Upper lobe of left lung (tissue), 6 donors: ENCODE measurements around the gene PFN3. TPM values are rescaled to one million over a fixed set of nuclear protein-coding genes. Genes with fewer than 3 reads are reported as not detected.

Source experiments
- ATAC-seq, 2 donors: fragments of 200-7000 bp; cut with Tn5 transposase; one replicate each; pipeline ENCODE4 v1.9.1; 2022; ENCODE audit warnings: mild to moderate bottlenecking in 2 of 2, moderate library complexity in 2 of 2; ENCODE audit not compliant: low FRiP score in 2 of 2
- DNase-seq, 2 donors: peaks; one replicate each; pipeline ENCODE4 v3.0.0-alpha.2; 2019 to 2020
- H3K27ac ChIP-seq, 4 donors: fragments of 200-600 bp; sonication (generic); one replicate each; pipeline ENCODE4 v1.5.1; 2016 to 2019
- H3K27me3 ChIP-seq, 4 donors: fragments of 200-600 bp; sonication (generic); one replicate each; pipeline ENCODE4 v1.5.1; 2017 to 2019
- H3K36me3 ChIP-seq, 4 donors: fragments of 200-600 bp; sonication (generic); one replicate each; pipeline ENCODE4 v1.5.1; 2016 to 2019
- H3K4me1 ChIP-seq, 4 donors: fragments of 200-600 bp; sonication (generic); one replicate each; pipeline ENCODE4 v1.5.1; 2018 to 2019
- H3K4me3 ChIP-seq, 4 donors: fragments of 200-600 bp; sonication (generic); one replicate each; pipeline ENCODE4 v1.5.1; 2017 to 2019; ENCODE audit warnings: mild to moderate bottlenecking in 2 of 4, moderate library complexity in 1 of 4
- H3K9me3 ChIP-seq, 4 donors: fragments of 200-600 bp; sonication (generic); one replicate each; pipeline ENCODE4 v1.5.1; 2018 to 2019
- EP300 ChIP-seq, 4 donors: sonication (generic); formaldehyde crosslinking; IDR thresholded peaks; one replicate each; pipeline ENCODE4 v1.5.1; 2017; ENCODE audit warnings: antibody characterized with exemption in 4 of 4, control low read depth in 2 of 4
- POLR2A ChIP-seq, 4 donors: fragments of 450-650 bp; IDR thresholded peaks; one replicate each; pipeline ENCODE4 v1.5.1; 2016 to 2017; ENCODE audit warnings: antibody characterized with exemption in 4 of 4, mild to moderate bottlenecking in 2 of 4
- POLR2AphosphoS5 ChIP-seq, 2 donors: sonication (generic); formaldehyde crosslinking; IDR thresholded peaks; one replicate each; pipeline ENCODE4 v1.5.1; 2017; ENCODE audit warnings: antibody characterized with exemption in 2 of 2
- WGBS, 2 donors: methylation state at CpG; one replicate each; pipeline ENCODE4 v1.1.5; 2017 to 2018; 5-methylcytosine and 5-hydroxymethylcytosine counted together
- total RNA-seq, 6 donors: library from RNA; depleted of rRNA in 4 of 6; stranded (reverse); fragments of >200 nt in 4 of 6; gene quantifications; one replicate each; pipeline versions ENCODE4 v1.1.0 to v1.2.1, GENCODE V29; 2016 to 2021
- TF ChIP-seq, protein P1 (sequence below), 6 experiments: fragments of 450-650 bp in 4 of 6; fragments of 200-600 bp in 2 of 6; sonication (generic) in 2 of 6; IDR thresholded peaks; one replicate each; pipeline ENCODE4 v1.5.1; 2016 to 2019; ENCODE audit warnings: antibody characterized with exemption in 6 of 6
- donor health status: DM: no; HTN: no; CAD: no; lungs with moderate emphysema.
- donor health status: DM: no; HTN: yes; CAD: no; lungs with severe emphysema.

Gene PFN3
- total RNA-seq, 6 donors from 2014 or later = not detected

DNA sequence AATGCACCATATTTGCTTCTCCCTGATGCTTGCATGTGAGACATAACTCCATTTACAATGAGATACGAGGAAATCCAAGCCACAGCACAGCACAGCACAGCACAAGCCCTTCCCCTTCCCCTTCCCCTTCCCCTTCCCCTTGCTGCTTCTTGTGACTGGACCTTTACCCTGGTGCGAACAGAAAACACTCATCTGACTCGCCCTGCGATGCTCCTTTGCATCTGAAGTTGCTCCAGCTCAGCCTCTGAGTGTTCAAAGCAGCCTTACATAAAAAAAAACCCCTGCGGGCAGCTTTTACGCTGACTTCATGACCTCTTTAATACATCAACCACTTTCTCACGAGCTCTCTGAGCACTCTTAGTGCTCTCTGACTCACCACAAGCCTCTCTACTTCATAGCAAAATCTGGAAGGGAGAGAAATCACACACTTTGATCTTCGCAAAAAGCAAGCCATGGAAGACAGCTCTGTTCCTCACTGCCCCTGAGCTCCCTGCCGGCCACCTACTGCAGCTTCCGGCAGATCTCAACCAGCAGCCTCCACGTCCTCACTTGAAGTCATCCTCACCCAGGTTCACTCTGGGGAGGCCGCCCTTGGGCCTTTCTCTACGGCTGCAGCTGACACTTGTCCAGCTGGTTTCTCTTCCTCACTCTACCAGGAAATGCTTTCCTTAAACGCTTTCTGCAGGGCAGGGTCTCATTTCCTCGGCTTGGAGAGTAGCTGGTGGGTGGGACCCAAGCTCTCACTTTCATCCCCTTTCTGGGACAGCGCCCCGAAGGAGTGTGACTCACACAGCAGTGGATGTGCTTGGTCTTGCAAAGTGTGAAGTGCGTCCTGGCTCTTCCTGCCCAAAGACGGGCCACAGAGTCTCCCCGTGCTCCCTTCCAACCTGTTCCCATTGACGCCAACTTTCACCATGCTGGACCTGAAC is 11.0 kb downstream of the PFN3 start:
- TF ChIP-seq EP300 (IDR thresholded peaks at IDR 0.05) (no peak), POLR2A (IDR thresholded peaks at IDR 0.05) (no peak), POLR2AphosphoS5 (IDR thresholded peaks at IDR 0.05) (no peak)
- TF ChIP-seq, protein P1, sequence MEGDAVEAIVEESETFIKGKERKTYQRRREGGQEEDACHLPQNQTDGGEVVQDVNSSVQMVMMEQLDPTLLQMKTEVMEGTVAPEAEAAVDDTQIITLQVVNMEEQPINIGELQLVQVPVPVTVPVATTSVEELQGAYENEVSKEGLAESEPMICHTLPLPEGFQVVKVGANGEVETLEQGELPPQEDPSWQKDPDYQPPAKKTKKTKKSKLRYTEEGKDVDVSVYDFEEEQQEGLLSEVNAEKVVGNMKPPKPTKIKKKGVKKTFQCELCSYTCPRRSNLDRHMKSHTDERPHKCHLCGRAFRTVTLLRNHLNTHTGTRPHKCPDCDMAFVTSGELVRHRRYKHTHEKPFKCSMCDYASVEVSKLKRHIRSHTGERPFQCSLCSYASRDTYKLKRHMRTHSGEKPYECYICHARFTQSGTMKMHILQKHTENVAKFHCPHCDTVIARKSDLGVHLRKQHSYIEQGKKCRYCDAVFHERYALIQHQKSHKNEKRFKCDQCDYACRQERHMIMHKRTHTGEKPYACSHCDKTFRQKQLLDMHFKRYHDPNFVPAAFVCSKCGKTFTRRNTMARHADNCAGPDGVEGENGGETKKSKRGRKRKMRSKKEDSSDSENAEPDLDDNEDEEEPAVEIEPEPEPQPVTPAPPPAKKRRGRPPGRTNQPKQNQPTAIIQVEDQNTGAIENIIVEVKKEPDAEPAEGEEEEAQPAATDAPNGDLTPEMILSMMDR (IDR thresholded peaks at IDR 0.05) = no peak
- peak in 1 of 2 donors; percentile 63 for DNase-seq
- Histone ChIP-seq H3K9me3 (no peaks in the 10 kb centered on the region), H3K27ac (peak overlapping the region in 3 of 4 donors; percentile 43 to 59 (median 51)), H3K4me1 (peaks cover 15 to 24% (median 22%) of the 10 kb centered on the region in 4 donors), H3K27me3 (no peaks in the 10 kb centered on the region), H3K4me3 (no peak overlapping the region), H3K36me3 (no peaks in the 10 kb centered on the region)
- ATAC-seq = peak; percentile 65 to 80
- 27 to 28% methylated on average over 20 to 21 of the region's 21 CpGs for WGBS, 2 donors

DNA sequence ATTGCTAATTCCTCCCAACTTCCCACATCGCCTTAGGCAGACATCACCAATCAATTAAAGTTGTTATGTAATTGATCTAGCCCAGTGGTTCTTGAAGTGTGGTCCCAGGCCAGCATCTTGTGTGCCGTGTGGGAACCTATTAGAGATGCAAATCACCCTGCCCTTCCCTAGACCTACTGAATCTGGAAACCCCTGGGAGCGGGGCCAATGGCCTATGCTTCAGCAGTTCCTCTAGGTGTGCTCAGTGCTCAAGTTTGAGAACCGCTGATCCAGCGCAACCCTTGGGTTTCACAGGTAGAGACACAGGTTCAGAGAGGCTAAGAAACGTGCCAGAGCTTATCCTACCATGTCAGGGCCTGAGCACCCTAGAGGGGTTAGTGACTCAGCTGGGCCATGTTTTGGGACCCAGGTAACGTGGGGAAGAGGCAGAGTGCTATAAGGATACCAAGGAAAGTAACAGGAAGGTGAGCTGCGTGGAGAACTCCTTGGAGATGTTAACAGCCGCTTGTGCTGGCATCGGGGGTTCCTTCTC is 11.9 kb downstream of the PFN3 start:
- 81 to 85% methylated on average over 10 of the region's 10 CpGs for WGBS, 2 donors
- Histone ChIP-seq H3K27ac (peak overlapping the region in 1 of 4 donors; percentile 59), H3K36me3 (no peaks in the 10 kb centered on the region), H3K4me3 (no peak overlapping the region), H3K4me1 (peaks cover 15 to 24% (median 22%) of the 10 kb centered on the region in 4 donors), H3K27me3 (no peaks in the 10 kb centered on the region), H3K9me3 (no peaks in the 10 kb centered on the region)
- ATAC-seq (no peak), DNase-seq (no peak)
- TF ChIP-seq, protein P1 (IDR thresholded peaks at IDR 0.05) = no peak
- no peak for TF ChIP-seq POLR2AphosphoS5 (IDR thresholded peaks at IDR 0.05)
- no peak for TF ChIP-seq POLR2A (IDR thresholded peaks at IDR 0.05)
- no peak for TF ChIP-seq EP300 (IDR thresholded peaks at IDR 0.05)

- H3K9me3 ChIP-seq = no peaks in the 10 kb centered on the region
- no peaks in the 10 kb centered on the region for H3K36me3 ChIP-seq
- no peak for TF ChIP-seq POLR2A (IDR thresholded peaks at IDR 0.05)
- TF ChIP-seq, protein P1 (IDR thresholded peaks at IDR 0.05) = no peak
- TF ChIP-seq EP300 (IDR thresholded peaks at IDR 0.05) = no peak
- TF ChIP-seq POLR2AphosphoS5 (IDR thresholded peaks at IDR 0.05) = no peak
- no peak overlapping the region for H3K27ac ChIP-seq
- WGBS, 2 donors = 85 to 86% methylated on average over 8 to 14 of the region's 14 CpGs
- DNase-seq (no peak), ATAC-seq (no peak)
- peaks cover 15 to 24% (median 22%) of the 10 kb centered on the region in 4 donors for H3K4me1 ChIP-seq
- H3K27me3 ChIP-seq = no peaks in the 10 kb centered on the region
- H3K4me3 ChIP-seq = no peak overlapping the region
Measured at GRCh38 chr5:177387405-177387804, 13.1 kb downstream of the PFN3 start.

DNA sequence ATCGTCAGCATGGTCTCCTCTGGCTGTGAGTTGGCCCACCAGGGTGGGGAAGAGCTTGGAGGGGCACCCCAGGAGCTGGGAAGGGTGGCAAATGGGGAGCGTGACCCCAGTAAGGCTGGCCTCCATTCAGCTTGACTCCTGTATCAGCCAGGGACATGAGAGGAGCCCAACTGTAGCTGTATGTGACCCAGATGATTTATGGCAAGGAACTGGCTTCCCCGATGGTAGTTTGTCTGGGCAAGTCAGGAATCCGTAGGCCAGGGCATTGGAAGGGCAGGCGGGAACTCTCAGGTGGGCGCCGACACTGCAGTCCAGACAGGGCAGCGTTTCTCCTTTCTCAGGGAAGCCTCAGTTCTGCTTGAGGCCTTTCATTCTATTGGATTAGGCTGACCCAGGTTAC is 13.9 kb downstream of the PFN3 start:
- no peaks in the 10 kb centered on the region for H3K9me3 ChIP-seq
- no peak overlapping the region for H3K4me3 ChIP-seq
- no peaks in the 10 kb centered on the region for H3K27me3 ChIP-seq
- no peak overlapping the region for H3K27ac ChIP-seq
- H3K4me1 ChIP-seq = peaks cover 15 to 24% (median 22%) of the 10 kb centered on the region in 4 donors
- DNase-seq (no peak), ATAC-seq (no peak)
- no peak for TF ChIP-seq EP300 (IDR thresholded peaks at IDR 0.05)
- no peak for TF ChIP-seq POLR2A (IDR thresholded peaks at IDR 0.05)
- WGBS, 2 donors = 86 to 89% methylated on average over 8 of the region's 8 CpGs
- no peaks in the 10 kb centered on the region for H3K36me3 ChIP-seq

GRCh38 chr5:177385720-177386119 is 14.7 kb downstream of the PFN3 start:
- Histone ChIP-seq H3K27me3 (no peaks in the 10 kb centered on the region), H3K4me3 (no peak overlapping the region), H3K4me1 (peaks cover 15 to 22% (median 21%) of the 10 kb centered on the region in 4 donors), H3K27ac (no peak overlapping the region), H3K9me3 (no peaks in the 10 kb centered on the region), H3K36me3 (no peaks in the 10 kb centered on the region)
- ATAC-seq (no peak), DNase-seq (peak in 1 of 2 donors; percentile 52)
- 59 to 66% methylated on average over 8 to 11 of the region's 11 CpGs for WGBS, 2 donors
- TF ChIP-seq EP300 (IDR thresholded peaks at IDR 0.05) (no peak), POLR2AphosphoS5 (IDR thresholded peaks at IDR 0.05) (no peak), POLR2A (IDR thresholded peaks at IDR 0.05) (no peak)
- TF ChIP-seq, protein P1 (IDR thresholded peaks at IDR 0.05) = no peak
